GM12891 (cell line): Measurements from ENCODE around the gene SNX7.

ENCODE experiments used
- PAX5 ChIP-seq: IDR thresholded peaks from 2 replicates; pipeline ENCODE4 v1.6.1; 2011; ENCODE audit warnings: low read length, moderate library complexity, mild to moderate bottlenecking; ENCODE audit not compliant: insufficient read depth, severe bottlenecking
- POLR2A ChIP-seq: IDR thresholded peaks from 2 replicates; pipeline ENCODE4 v1.6.1; 2011; ENCODE audit warnings: low read depth, low read length, control low read depth
- POLR2AphosphoS5 ChIP-seq: IDR thresholded peaks from 2 replicates; pipeline ENCODE4 v1.6.1; 2011; ENCODE audit warnings: low read depth, low read length, control low read depth
- POU2F2 ChIP-seq: IDR thresholded peaks from 2 replicates; pipeline ENCODE4 v1.6.1; 2011; ENCODE audit warnings: low read depth, mild to moderate bottlenecking, control low read depth, low read length, moderate library complexity
- TAF1 ChIP-seq: IDR thresholded peaks from 2 replicates; pipeline ENCODE4 v1.6.1; 2011; ENCODE audit warnings: low read depth, low read length, control low read depth

GRCh38 chr1:98781906-98782305 is 120.4 kb downstream of the SNX7 start:
- TF ChIP-seq POLR2AphosphoS5 (no peak), POLR2A (no peak), TAF1 (no peak), PAX5 (no peak), POU2F2 (no peak)
